Natural killer cell (primary cell): ENCODE measurements around the gene LDB1. TPM values are rescaled to one million over a fixed set of nuclear protein-coding genes. Genes with fewer than 3 reads are reported as not detected.
A peak's percentile ranks its signal among the peaks of the same experiment; 100 is the strongest.

Experiments used
- ATAC-seq, 3 donors: fragments of 150-1000 bp in 2 of 3; fragments of 200-7000 bp in 1 of 3; cut with Tn5 transposase; 1 replicate in 1 of 3; 2 replicates in 2 of 3; pipeline ENCODE4 v1.10.0; 2021; ENCODE audit warnings: mild to moderate bottlenecking in 2 of 3, moderate library complexity in 2 of 3
- DNase-seq, 2 donors: peaks; one replicate each; pipeline versions ENCODE4 v3.0.0 to v3.0.0-alpha.2; 2013 to 2021; ENCODE audit warnings: mixed read lengths in 1 of 2
- H3K27ac ChIP-seq: one replicate; pipeline ENCODE4 v1.5.1; 2013; ENCODE audit warnings: mild to moderate bottlenecking, low read length
- H3K27me3 ChIP-seq: one replicate; pipeline ENCODE4 v1.6.1; 2013; ENCODE audit warnings: low read length; ENCODE audit not compliant: control insufficient read depth, insufficient read depth
- H3K36me3 ChIP-seq: one replicate; pipeline ENCODE4 v1.6.1; 2013; ENCODE audit warnings: low read length; ENCODE audit not compliant: control insufficient read depth, insufficient read depth
- H3K4me1 ChIP-seq: one replicate; pipeline ENCODE4 v1.6.1; 2013; ENCODE audit warnings: low read length; ENCODE audit not compliant: control insufficient read depth, insufficient read depth
- H3K4me3 ChIP-seq: one replicate; pipeline ENCODE4 v1.5.1; 2013; ENCODE audit warnings: low read length
- H3K9me3 ChIP-seq: one replicate; pipeline ENCODE4 v1.6.1; 2013; ENCODE audit warnings: low read length; ENCODE audit not compliant: control insufficient read depth, insufficient read depth
- H3K27ac Mint-ChIP-seq, 2 donors: one replicate each; pipeline ENCODE4 v1.8.0; 2022; ENCODE audit warnings: mild to moderate bottlenecking in 2 of 2, mixed read lengths in 2 of 2, moderate library complexity in 1 of 2
- H3K27me3 Mint-ChIP-seq, 2 donors: one replicate each; pipeline ENCODE4 v1.8.0; 2022; ENCODE audit warnings: low read depth in 2 of 2, mixed read lengths in 2 of 2
- H3K36me3 Mint-ChIP-seq: one replicate; pipeline ENCODE4 v1.8.0; 2022; ENCODE audit warnings: mixed read lengths
- H3K4me1 Mint-ChIP-seq, 2 donors: one replicate each; pipeline ENCODE4 v1.8.0; 2022; ENCODE audit warnings: mixed read lengths in 2 of 2
- H3K4me3 Mint-ChIP-seq: one replicate; pipeline ENCODE4 v1.8.0; 2022; ENCODE audit warnings: mild to moderate bottlenecking, moderate library complexity, mixed read lengths
- H3K9me3 Mint-ChIP-seq, 2 donors: one replicate each; pipeline ENCODE4 v1.8.0; 2022; ENCODE audit warnings: mixed read lengths in 2 of 2
- WGBS: methylation state at CpG from one replicate; pipeline ENCODE4 v1.1.7; 2013; ENCODE audit warnings: missing lambda C conversion rate; ENCODE audit not compliant: insufficient coverage; 5-methylcytosine and 5-hydroxymethylcytosine counted together
- intact Hi-C: fragments of 100-400 bp; cut with micrococcal nuclease; formaldehyde crosslinking; loops from one replicate; pipeline ENCODE4 v1.14.2; 2022
- total RNA-seq, 4 donors: library from RNA; stranded (reverse); fragments of 120-200 nt in 1 of 4; gene quantifications; one replicate each; pipeline versions ENCODE4 v1.2.3 to v1.2.4, GENCODE V29; 2013 to 2022
- TF ChIP-seq, protein P1 (sequence below): fragments of 200-600 bp; IDR thresholded peaks from one replicate; pipeline ENCODE4 v1.8.0; 2022; ENCODE audit warnings: antibody characterized with exemption

Gene LDB1
- total RNA-seq, 3 donors from 2014 or later (not counting 1 experiment from before 2014, with no cell fraction given) = 103 to 109 (median 104) TPM

GRCh38 chr10:102154466-102155116, 34.4 kb upstream of the LDB1 start:
- 98% methylated on average over 7 of the region's 11 CpGs for WGBS
- peak overlapping the region; percentile 27 to 57 for H3K27ac Mint-ChIP-seq

DNA sequence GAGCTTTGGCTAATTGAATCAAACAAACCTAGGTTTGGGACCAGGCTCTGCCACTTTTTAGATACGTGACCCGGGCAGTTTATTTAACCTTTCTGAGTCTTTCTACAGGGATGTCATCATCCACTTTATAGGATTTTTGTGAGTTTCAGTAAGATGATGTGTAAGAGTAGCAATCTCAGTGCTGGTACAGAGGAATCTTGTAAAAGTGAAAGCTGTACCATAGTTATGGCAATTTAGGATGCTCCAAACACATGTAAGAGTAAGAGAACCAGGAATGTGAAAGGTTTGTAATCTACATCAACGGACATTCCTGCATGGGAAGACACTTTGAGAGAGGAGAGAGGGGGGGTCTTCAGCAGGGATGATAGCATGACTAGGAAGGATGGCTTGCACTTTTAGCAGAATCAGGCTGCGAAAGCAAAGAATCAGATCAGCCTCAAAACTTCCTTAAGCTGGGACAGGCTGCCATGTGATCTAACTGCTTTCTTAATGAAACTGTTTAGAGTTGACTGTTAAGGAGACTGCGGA, 33.0 kb upstream of the LDB1 start:
- no peaks in the 10 kb centered on the region for H3K9me3 ChIP-seq
- Mint-ChIP-seq H3K4me1 (peaks cover 20 to 37% of the 10 kb centered on the region in 2 donors), H3K27ac (peak overlapping the region; percentile 93 to 97), H3K9me3 (no peaks in the 10 kb centered on the region), H3K36me3 (peaks cover 5% of the 10 kb centered on the region), H3K4me3 (peak overlapping the region; percentile 93), H3K27me3 (no peaks in the 10 kb centered on the region)
- peak overlapping the region; percentile 97 for H3K27ac ChIP-seq
- TF ChIP-seq, protein P1, sequence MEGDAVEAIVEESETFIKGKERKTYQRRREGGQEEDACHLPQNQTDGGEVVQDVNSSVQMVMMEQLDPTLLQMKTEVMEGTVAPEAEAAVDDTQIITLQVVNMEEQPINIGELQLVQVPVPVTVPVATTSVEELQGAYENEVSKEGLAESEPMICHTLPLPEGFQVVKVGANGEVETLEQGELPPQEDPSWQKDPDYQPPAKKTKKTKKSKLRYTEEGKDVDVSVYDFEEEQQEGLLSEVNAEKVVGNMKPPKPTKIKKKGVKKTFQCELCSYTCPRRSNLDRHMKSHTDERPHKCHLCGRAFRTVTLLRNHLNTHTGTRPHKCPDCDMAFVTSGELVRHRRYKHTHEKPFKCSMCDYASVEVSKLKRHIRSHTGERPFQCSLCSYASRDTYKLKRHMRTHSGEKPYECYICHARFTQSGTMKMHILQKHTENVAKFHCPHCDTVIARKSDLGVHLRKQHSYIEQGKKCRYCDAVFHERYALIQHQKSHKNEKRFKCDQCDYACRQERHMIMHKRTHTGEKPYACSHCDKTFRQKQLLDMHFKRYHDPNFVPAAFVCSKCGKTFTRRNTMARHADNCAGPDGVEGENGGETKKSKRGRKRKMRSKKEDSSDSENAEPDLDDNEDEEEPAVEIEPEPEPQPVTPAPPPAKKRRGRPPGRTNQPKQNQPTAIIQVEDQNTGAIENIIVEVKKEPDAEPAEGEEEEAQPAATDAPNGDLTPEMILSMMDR = no peak
- 37% methylated on average over 5 of the region's 5 CpGs for WGBS
- H3K27me3 ChIP-seq = no peaks in the 10 kb centered on the region
- intact Hi-C loops = loop anchor here (10.0 kb wide), 1 partner anchor 322 kb away; no protein-coding TSS in a partner anchor
- no peak for DNase-seq
- H3K4me1 ChIP-seq = peaks cover 24% of the 10 kb centered on the region
- ATAC-seq = no peak
- H3K36me3 ChIP-seq = peaks cover 39% of the 10 kb centered on the region
- peak overlapping the region; percentile 90 for H3K4me3 ChIP-seq

More at GRCh38 chr10:102154466-102155116, 34.4 kb upstream of the LDB1 start:
- Histone ChIP-seq H3K9me3 (no peaks in the 10 kb centered on the region), H3K27ac (no peak overlapping the region), H3K4me3 (no peak overlapping the region), H3K4me1 (peaks cover 24% of the 10 kb centered on the region), H3K27me3 (no peaks in the 10 kb centered on the region), H3K36me3 (peaks cover 39% of the 10 kb centered on the region)
- no peak for ATAC-seq
- Mint-ChIP-seq H3K27me3 (no peaks in the 10 kb centered on the region), H3K36me3 (no peaks in the 10 kb centered on the region), H3K9me3 (no peaks in the 10 kb centered on the region), H3K4me3 (peak overlapping the region; percentile 28), H3K4me1 (peaks cover 20 to 35% of the 10 kb centered on the region in 2 donors)
- intact Hi-C loops = loop anchor here (10.0 kb wide), 1 partner anchor 320 kb away; no protein-coding TSS in a partner anchor
- no peak for DNase-seq
- TF ChIP-seq, protein P1 = no peak

DNA sequence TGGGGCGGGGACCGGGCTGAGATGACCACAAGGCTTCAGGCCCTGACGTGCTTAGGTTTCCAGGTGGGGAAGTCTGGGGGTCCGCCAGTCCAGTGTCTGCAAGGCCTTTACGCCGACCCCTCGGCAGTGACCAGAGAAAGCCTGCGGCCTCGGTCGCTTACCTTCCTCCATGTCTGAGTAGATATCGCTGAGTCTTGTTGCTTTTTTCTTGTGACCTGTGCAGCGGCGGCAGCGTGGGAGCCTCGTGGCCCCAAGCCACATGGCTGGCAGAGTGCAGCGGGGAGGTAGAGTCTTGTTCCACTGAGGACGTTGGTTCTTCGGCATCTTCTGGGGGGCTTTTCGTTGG, 32.4 kb upstream of the LDB1 start:
- Mint-ChIP-seq H3K36me3 (peaks cover 11% of the 10 kb centered on the region), H3K27me3 (no peaks in the 10 kb centered on the region), H3K4me3 (peak overlapping the region; percentile 93), H3K27ac (peak overlapping the region; percentile 93 to 97), H3K4me1 (peaks cover 20 to 37% of the 10 kb centered on the region in 2 donors), H3K9me3 (no peaks in the 10 kb centered on the region)
- H3K4me1 ChIP-seq = peaks cover 24% of the 10 kb centered on the region
- peak overlapping the region; percentile 90 for H3K4me3 ChIP-seq
- no peak for DNase-seq
- H3K27ac ChIP-seq = peak overlapping the region; percentile 97
- peak; percentile 26 to 47 (median 27) for ATAC-seq
- H3K9me3 ChIP-seq = no peaks in the 10 kb centered on the region
- WGBS = 0% methylated on average over 19 of the region's 19 CpGs
- no peaks in the 10 kb centered on the region for H3K27me3 ChIP-seq
- H3K36me3 ChIP-seq = peaks cover 35% of the 10 kb centered on the region
- intact Hi-C loops = loop anchor here (1.0 to 10.0 kb wide), 9 partner anchors 20 to 351 kb away; partner anchors contain the start of genes ARMH3, GBF1, LDB1 and OGA
- TF ChIP-seq, protein P1 = no peak
